ENCODE measurements around the gene LRRC8C. TPM values are rescaled to one million over a fixed set of nuclear protein-coding genes. Genes with fewer than 3 reads are reported as not detected.

Gene LRRC8C
- total RNA-seq, 2 donors from 2014 or later, result 2.0 to 12.4 TPM

DNA sequence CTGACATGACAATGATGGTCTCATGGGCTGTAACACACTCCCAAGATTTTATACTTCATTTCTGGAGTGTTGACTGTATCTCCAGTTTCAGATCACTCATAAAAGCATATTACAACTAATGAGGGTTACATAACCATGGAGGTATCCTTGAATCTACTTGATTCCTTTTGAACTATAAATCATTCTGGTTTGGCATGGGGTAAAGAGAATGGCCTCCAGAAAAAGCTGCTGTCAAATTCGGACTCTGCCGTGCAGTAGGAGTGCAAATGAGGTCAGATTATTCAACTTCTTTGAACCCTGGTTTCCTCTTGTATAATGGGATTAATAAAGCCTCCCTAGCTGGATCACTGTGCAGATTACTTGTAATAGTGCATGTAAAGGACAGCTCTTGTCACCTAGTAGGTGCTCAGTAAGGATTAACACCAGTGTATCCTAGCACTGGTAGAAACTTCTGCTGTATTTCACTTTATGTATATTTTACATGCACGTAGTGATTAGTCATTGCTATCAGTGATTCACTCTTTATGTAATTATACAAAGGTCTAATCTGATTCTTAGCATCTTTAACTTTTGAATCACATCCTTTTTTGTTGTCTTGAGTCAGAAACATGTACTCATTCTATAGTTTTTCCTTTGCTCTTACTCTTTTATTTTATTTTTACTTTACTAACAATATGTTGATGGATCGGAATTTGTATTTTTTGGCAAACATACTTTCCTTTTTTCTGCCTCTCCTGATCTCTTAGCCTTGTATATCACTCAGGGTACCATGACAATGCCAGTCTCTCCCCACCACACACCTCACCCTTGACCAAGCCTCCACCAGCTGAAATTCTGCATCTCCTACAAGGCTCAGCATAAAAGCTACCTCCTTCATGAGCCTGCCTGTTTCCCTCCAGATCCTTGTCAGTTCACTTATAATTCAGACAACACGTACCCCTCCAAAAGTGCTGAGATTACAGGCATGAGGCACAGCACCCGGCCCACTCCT is 3.2 kb downstream of the LRRC8C start:
- no peak for DNase-seq (ENCODE audit: low spot score)
- 85% methylated on average over 6 of the region's 6 CpGs for WGBS
- Histone ChIP-seq H3K27me3 (replicated peaks; ENCODE audit: insufficient read depth) (no peaks in the 10 kb centered on the region), H3K36me3 (no peaks in the 10 kb centered on the region), H3K4me1 (replicated peaks) (no peaks in the 10 kb centered on the region), H3K27ac (no peak overlapping the region), H3K4me3 (no peak overlapping the region), H3K9me3 (no peaks in the 10 kb centered on the region)
- intact Hi-C loops (cut with DNase I), result no loop called here
- TF ChIP-seq POLR2AphosphoS5 (IDR thresholded peaks at IDR 0.05), result no peak
- TF ChIP-seq POLR2A (IDR thresholded peaks at IDR 0.05), result no peak
- TF ChIP-seq, protein P1, sequence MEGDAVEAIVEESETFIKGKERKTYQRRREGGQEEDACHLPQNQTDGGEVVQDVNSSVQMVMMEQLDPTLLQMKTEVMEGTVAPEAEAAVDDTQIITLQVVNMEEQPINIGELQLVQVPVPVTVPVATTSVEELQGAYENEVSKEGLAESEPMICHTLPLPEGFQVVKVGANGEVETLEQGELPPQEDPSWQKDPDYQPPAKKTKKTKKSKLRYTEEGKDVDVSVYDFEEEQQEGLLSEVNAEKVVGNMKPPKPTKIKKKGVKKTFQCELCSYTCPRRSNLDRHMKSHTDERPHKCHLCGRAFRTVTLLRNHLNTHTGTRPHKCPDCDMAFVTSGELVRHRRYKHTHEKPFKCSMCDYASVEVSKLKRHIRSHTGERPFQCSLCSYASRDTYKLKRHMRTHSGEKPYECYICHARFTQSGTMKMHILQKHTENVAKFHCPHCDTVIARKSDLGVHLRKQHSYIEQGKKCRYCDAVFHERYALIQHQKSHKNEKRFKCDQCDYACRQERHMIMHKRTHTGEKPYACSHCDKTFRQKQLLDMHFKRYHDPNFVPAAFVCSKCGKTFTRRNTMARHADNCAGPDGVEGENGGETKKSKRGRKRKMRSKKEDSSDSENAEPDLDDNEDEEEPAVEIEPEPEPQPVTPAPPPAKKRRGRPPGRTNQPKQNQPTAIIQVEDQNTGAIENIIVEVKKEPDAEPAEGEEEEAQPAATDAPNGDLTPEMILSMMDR (IDR thresholded peaks at IDR 0.05), result no peak

DNA sequence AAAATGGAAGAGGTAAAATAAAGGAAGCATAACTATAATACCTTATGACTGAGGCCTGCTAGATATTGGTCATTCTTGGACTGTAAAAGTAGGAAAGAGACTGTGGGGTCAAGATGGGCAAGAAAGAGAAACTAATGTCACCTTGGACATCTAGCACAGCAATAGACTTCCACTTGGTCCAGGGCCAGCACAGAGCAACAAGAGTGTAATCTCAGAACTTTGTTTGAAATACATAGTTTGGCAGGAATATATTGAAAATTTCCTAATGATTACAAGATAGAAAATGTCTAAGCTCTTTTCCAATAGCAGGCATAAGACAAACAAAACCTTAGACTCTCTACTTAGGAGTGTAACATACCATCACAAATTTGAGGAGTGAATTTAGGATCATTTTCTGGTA is 4.6 kb downstream of the LRRC8C start:
- intact Hi-C loops (cut with DNase I), result no loop called here
- H3K4me1 ChIP-seq (replicated peaks), result no peaks in the 10 kb centered on the region
- no peaks in the 10 kb centered on the region for H3K36me3 ChIP-seq
- no peaks in the 10 kb centered on the region for H3K9me3 ChIP-seq
- H3K27me3 ChIP-seq (replicated peaks; ENCODE audit: insufficient read depth), result no peaks in the 10 kb centered on the region
- no peak for DNase-seq (ENCODE audit: low spot score)
- TF ChIP-seq POLR2AphosphoS5 (IDR thresholded peaks at IDR 0.05), result no peak
- TF ChIP-seq, protein P1 (IDR thresholded peaks at IDR 0.05), result no peak
- no peak for TF ChIP-seq POLR2A (IDR thresholded peaks at IDR 0.05)
- no peak overlapping the region for H3K4me3 ChIP-seq
- no peak overlapping the region for H3K27ac ChIP-seq

DNA sequence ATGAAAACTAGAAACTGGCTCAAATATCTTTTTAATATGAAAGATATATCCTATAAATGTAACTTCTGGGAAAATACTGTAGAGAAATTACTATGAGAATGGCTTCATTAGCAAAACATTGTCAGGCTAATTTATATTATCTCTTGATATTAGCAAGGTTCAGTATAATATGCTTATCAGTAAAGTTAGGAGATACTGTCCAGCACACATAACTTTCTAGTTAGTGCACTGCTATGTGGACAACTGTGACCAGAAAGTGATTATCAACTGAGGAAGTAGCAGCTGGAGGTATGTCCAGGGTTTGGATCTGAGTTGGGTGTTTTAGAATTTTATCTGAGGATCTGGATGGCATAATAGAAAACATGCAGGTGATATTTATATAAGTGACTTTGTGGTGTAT is 7.5 kb downstream of the LRRC8C start:
- DNase-seq (ENCODE audit: low spot score), result no peak
- intact Hi-C loops (cut with DNase I), result no loop called here
- no peaks in the 10 kb centered on the region for H3K4me1 ChIP-seq (replicated peaks)
- no peak for TF ChIP-seq POLR2AphosphoS5 (IDR thresholded peaks at IDR 0.05)
- TF ChIP-seq POLR2A (IDR thresholded peaks at IDR 0.05), result no peak
- TF ChIP-seq, protein P1 (IDR thresholded peaks at IDR 0.05), result no peak
- H3K36me3 ChIP-seq, result no peaks in the 10 kb centered on the region
- H3K9me3 ChIP-seq, result no peaks in the 10 kb centered on the region
- H3K27ac ChIP-seq, result no peak overlapping the region
- no peaks in the 10 kb centered on the region for H3K27me3 ChIP-seq (replicated peaks; ENCODE audit: insufficient read depth)
- H3K4me3 ChIP-seq, result no peak overlapping the region

DNA sequence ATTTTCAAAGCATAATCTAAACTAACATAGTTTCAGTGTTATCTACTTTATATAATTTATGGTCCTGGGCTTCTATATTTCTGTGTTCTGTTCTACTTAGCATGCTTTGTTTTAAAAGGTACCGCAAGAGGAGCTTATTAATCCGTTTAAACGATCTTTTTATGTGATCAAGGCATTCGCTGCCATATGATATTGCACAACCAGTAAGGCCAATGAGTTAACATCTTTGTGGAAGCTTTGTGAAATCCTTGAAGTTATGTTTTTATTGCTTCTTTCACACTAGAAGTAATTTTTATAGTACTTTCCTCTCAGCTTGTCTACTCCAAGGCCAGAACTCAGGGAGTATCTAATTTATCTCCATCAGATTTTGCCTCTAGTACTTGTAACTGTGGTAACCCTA is 8.9 kb downstream of the LRRC8C start:
- H3K4me1 ChIP-seq (replicated peaks), result no peaks in the 10 kb centered on the region
- no peaks in the 10 kb centered on the region for H3K9me3 ChIP-seq
- 45% methylated on average over 4 of the region's 4 CpGs for WGBS
- TF ChIP-seq POLR2A (IDR thresholded peaks at IDR 0.05) (no peak), POLR2AphosphoS5 (IDR thresholded peaks at IDR 0.05) (no peak)
- TF ChIP-seq, protein P1 (IDR thresholded peaks at IDR 0.05), result no peak
- no peaks in the 10 kb centered on the region for H3K27me3 ChIP-seq (replicated peaks; ENCODE audit: insufficient read depth)
- no peak for DNase-seq (ENCODE audit: low spot score)
- H3K27ac ChIP-seq, result no peak overlapping the region
- H3K4me3 ChIP-seq, result no peak overlapping the region
- intact Hi-C loops (cut with DNase I), result no loop called here
- H3K36me3 ChIP-seq, result no peaks in the 10 kb centered on the region

DNA sequence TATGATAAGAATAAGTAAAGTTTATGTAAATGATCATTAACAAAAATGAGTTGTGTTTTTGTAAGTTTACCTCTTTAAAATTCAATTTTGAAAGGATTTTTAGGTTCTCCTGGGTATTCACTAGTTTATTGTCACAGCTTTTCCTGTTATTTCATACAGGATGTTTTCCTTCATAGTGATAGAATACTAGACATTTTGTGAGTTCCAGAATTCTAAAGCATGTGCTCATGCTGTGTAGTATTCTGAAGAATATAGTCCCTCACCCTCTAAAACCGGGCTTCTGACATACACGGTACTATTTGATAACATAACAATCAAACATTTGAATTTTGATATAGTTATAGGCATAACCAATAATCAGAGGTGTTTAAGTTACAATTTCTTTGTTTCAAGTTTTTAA is 10.7 kb downstream of the LRRC8C start:
- Histone ChIP-seq H3K27ac (no peak overlapping the region), H3K36me3 (no peaks in the 10 kb centered on the region), H3K4me1 (replicated peaks) (no peaks in the 10 kb centered on the region), H3K4me3 (no peak overlapping the region), H3K27me3 (replicated peaks; ENCODE audit: insufficient read depth) (no peaks in the 10 kb centered on the region), H3K9me3 (no peaks in the 10 kb centered on the region)
- 94% methylated on average over 2 of the region's 2 CpGs for WGBS
- TF ChIP-seq POLR2A (IDR thresholded peaks at IDR 0.05) (no peak), POLR2AphosphoS5 (IDR thresholded peaks at IDR 0.05) (no peak)
- TF ChIP-seq, protein P1 (IDR thresholded peaks at IDR 0.05), result no peak
- intact Hi-C loops (cut with DNase I), result no loop called here
- DNase-seq (ENCODE audit: low spot score), result no peak
